GM19467 (cell line): ENCODE results near the gene TMCC3.

Experiments used
- ATAC-seq: cut with Tn5 transposase; IDR thresholded peaks from one replicate; pipeline ENCODE4 v1.9.1; 2021; ENCODE audit warnings: mild to moderate bottlenecking, moderate library complexity; ENCODE audit not compliant: unreplicated experiment

The TMCC3 gene

DNA sequence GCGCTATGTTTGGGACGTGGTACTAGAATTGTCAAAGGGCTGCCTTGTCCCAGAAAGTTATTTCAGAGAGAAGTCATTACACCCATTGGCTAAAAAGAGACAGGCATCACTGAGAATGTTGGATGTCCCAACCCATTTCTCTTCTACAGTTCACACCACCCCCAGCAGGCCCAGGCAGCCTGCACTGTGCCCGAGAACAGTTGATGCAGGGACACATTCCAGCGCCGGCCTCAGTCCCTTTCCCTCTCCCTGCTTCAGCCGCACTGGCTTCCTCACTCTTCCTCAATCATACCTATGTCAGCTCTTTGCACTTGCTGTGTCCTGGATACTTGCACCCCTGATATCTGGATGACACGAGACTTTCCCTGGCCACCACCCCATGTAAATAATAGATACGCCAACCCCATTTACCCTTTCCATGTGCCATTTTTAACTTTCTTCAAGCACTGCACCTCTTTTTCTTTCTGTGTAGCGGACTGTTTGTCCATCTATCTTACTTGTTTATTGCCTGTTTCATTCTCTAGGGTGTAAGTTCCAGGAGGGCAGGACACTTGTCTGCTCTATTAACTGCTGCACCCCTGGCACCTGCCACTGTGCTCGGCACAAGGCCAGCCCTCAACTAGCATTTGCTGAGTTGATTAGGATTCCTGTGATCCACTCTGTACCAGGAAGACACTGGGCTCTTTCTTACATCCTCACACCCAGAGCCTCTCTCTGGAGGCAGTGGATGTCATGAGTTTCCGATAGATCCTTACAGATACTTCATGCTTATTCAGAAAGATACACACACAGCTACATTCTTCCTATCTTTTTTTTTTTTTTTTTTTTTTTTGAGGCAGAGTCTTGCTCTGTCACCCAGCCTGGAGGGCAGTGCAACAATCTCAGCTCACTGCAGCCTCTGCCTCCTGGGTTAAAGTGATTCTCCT lies 114.1 kb downstream of the TMCC3 start:
- ATAC-seq = no peak

GRCh38 chr12:94535510-94535921 lies 114.8 kb downstream of the TMCC3 start:
- no peak for ATAC-seq

- no peak for ATAC-seq
Measured at GRCh38 chr12:94534774-94535509, 115.4 kb downstream of the TMCC3 start.

- no peak for ATAC-seq
Measured at GRCh38 chr12:94534278-94534677, 116.1 kb downstream of the TMCC3 start.

DNA sequence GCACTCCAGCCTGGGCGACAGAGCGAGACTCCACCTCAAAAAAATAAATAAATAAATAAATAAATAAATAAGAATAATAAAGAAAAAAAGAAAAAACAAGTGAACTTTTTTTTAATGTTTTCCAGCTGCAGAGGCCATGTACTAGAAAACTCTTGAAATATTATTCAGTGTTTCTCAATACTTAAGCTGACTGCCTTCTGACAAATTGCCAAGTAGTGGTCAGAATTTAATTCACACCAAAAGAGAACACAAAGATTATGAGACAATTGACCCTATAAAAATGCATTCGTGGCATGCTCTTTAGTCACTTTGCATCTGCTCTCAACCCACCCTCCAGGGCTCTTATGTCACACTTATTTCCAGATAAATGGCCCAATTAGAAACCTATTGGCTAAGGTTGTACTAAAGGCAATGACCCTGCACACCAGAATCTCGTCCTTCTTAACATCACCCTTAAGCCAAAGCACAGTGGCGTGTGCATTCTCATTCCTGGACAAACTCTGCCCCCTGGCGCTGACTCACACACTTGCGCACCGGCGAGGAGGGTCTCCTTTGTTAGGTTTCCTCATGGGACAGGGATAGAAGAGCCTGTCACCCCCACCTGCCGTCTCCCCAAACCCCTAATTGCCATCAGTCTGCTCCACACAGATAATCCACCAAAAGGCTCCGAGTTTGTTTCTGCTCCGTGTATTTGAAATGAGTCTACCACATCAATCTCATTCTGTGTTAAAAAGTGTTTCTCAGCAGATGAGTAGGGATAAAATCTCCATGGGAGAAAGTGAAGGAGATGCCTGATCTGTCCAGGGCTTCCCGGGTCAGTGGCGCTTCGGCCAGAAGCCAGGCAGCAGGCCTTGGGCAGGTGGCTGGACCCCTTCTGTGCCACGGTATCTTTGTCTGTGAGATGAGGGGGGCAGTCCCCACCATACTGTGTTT lies 117.6 kb downstream of the TMCC3 start:
- ATAC-seq = no peak

DNA sequence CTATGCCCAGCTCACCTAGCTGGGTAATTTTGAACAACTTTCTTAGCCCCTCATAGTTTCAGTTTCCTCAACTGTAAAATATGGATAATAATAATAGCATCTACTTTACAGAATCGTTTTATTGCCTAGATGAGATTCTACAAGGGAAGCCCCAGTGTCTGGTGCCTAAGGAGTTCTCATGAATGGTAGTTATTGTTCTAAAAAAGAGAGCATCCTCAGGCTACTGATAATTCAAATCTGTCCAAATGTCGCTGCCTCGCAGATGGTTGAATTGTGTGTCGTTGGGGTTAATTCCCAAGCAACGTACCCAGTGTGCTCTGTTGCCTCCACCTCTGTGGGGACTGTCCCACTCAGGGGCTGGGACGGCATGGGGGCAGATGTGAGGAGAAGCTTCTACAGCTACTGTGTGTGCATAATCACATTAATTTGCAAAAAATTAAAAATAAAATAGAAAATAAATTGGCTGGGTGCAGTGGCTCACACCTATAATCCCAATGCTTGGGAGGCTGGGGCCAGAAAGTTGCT lies 119.1 kb downstream of the TMCC3 start:
- ATAC-seq = no peak

DNA sequence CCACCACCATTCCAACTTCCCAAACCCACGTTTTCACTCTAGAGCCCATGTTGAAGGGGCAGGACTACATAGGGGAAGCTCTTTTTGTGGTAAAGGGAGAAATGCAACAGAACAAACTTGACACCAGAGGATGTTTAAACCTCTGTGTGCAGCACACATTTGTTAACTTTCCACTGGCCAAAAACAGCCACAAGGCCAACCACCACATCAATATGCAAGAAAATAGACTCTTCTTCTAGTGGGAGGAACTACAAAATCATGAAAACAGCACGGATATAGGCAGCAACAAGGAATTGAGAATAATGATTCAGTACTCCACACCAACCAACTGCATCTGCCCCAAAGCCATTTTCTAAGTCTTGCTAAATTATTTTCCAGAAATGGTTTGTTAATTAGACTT lies 124.4 kb downstream of the TMCC3 start:
- ATAC-seq = no peak
